Measurements from ENCODE around the gene MTAP.
"Not testable (repeated sequence)": the region's sequence is repeated elsewhere in the genome, so short reads cannot be mapped to it uniquely, and the experiment has no call there.

The MTAP gene

GRCh38 chr9:21945606-21946005 lies 143.2 kb downstream of the MTAP start:
- TF ChIP-seq EZH2phosphoT487 (IDR thresholded peaks at IDR 0.05; ENCODE audit: borderline replicate concordance, low read length) (no peak), CTCF (IDR thresholded peaks at IDR 0.05; ENCODE audit: low read depth, low read length, poor library complexity, severe bottlenecking) (no peak)
- no peak overlapping the region for H3K4me3 ChIP-seq (ENCODE audit: low read length)
- no peaks in the 10 kb centered on the region for H3K9me2 ChIP-seq (replicated peaks; ENCODE audit: control insufficient read depth, low read length)
- H3K4me2 ChIP-seq (ENCODE audit: low read length): no peak overlapping the region
- H3K36me3 ChIP-seq (ENCODE audit: control insufficient read depth, low read length): no peaks in the 10 kb centered on the region
- H4K20me1 ChIP-seq (ENCODE audit: control insufficient read depth, insufficient read depth, low read depth, low read length): no peaks in the 10 kb centered on the region
- no peak overlapping the region for H3K27ac ChIP-seq (ENCODE audit: low read depth, low read length)
- H3K4me1 ChIP-seq (ENCODE audit: control insufficient read depth, low read length): no peaks in the 10 kb centered on the region
- H3K79me2 ChIP-seq (ENCODE audit: control insufficient read depth, low read length): no peaks in the 10 kb centered on the region
- no peaks in the 10 kb centered on the region for H3K27me3 ChIP-seq (ENCODE audit: control insufficient read depth, low read length)
- no peaks in the 10 kb centered on the region for H3K9me3 ChIP-seq (ENCODE audit: control insufficient read depth, insufficient read depth, low read length)
- no peaks in the 10 kb centered on the region for H3F3A ChIP-seq (ENCODE audit: control insufficient read depth, insufficient read depth)

- no peaks in the 10 kb centered on the region for H3F3A ChIP-seq (ENCODE audit: control insufficient read depth, insufficient read depth)
- H3K4me1 ChIP-seq (ENCODE audit: control insufficient read depth, low read length): no peaks in the 10 kb centered on the region
- H3K27me3 ChIP-seq (ENCODE audit: control insufficient read depth, low read length): no peaks in the 10 kb centered on the region
- no peak overlapping the region for H3K4me3 ChIP-seq (ENCODE audit: low read length)
- H3K9me3 ChIP-seq (ENCODE audit: control insufficient read depth, insufficient read depth, low read length): no peaks in the 10 kb centered on the region
- H3K4me2 ChIP-seq (ENCODE audit: low read length): no peak overlapping the region
- no peak overlapping the region for H3K27ac ChIP-seq (ENCODE audit: low read depth, low read length)
- no peaks in the 10 kb centered on the region for H3K9me2 ChIP-seq (replicated peaks; ENCODE audit: control insufficient read depth, low read length)
- TF ChIP-seq EZH2phosphoT487 (IDR thresholded peaks at IDR 0.05; ENCODE audit: borderline replicate concordance, low read length) (no peak), CTCF (IDR thresholded peaks at IDR 0.05; ENCODE audit: low read depth, low read length, poor library complexity, severe bottlenecking) (no peak)
- no peaks in the 10 kb centered on the region for H3K36me3 ChIP-seq (ENCODE audit: control insufficient read depth, low read length)
- H3K79me2 ChIP-seq (ENCODE audit: control insufficient read depth, low read length): no peaks in the 10 kb centered on the region
- no peaks in the 10 kb centered on the region for H4K20me1 ChIP-seq (ENCODE audit: control insufficient read depth, insufficient read depth, low read depth, low read length)
Observed at GRCh38 chr9:21958833-21959232, 156.4 kb downstream of the MTAP start.

GRCh38 chr9:21959268-21959667 lies 156.8 kb downstream of the MTAP start:
- H3K4me3 ChIP-seq (ENCODE audit: low read length); H4K20me1 ChIP-seq (ENCODE audit: control insufficient read depth, insufficient read depth, low read depth, low read length); H3K9me3 ChIP-seq (ENCODE audit: control insufficient read depth, insufficient read depth, low read length); H3K9me2 ChIP-seq (replicated peaks; ENCODE audit: control insufficient read depth, low read length); H3K4me1 ChIP-seq (ENCODE audit: control insufficient read depth, low read length); H3K27me3 ChIP-seq (ENCODE audit: control insufficient read depth, low read length); H3K27ac ChIP-seq (ENCODE audit: low read depth, low read length); H3K4me2 ChIP-seq (ENCODE audit: low read length); H3F3A ChIP-seq (ENCODE audit: control insufficient read depth, insufficient read depth); H3K79me2 ChIP-seq (ENCODE audit: control insufficient read depth, low read length); H3K36me3 ChIP-seq (ENCODE audit: control insufficient read depth, low read length): not testable (repeated sequence)

- Histone ChIP-seq H3K79me2 (ENCODE audit: control insufficient read depth, low read length) (no peaks in the 10 kb centered on the region), H4K20me1 (ENCODE audit: control insufficient read depth, insufficient read depth, low read depth, low read length) (no peaks in the 10 kb centered on the region), H3F3A (ENCODE audit: control insufficient read depth, insufficient read depth) (no peaks in the 10 kb centered on the region), H3K9me2 (replicated peaks; ENCODE audit: control insufficient read depth, low read length) (no peaks in the 10 kb centered on the region), H3K4me1 (ENCODE audit: control insufficient read depth, low read length) (no peaks in the 10 kb centered on the region), H3K9me3 (ENCODE audit: control insufficient read depth, insufficient read depth, low read length) (no peaks in the 10 kb centered on the region), H3K36me3 (ENCODE audit: control insufficient read depth, low read length) (no peaks in the 10 kb centered on the region), H3K27me3 (ENCODE audit: control insufficient read depth, low read length) (no peaks in the 10 kb centered on the region), H3K4me2 (ENCODE audit: low read length) (no peak overlapping the region), H3K4me3 (ENCODE audit: low read length) (no peak overlapping the region), H3K27ac (ENCODE audit: low read depth, low read length) (no peak overlapping the region)
- TF ChIP-seq CTCF (IDR thresholded peaks at IDR 0.05; ENCODE audit: low read depth, low read length, poor library complexity, severe bottlenecking) (no peak), EZH2phosphoT487 (IDR thresholded peaks at IDR 0.05; ENCODE audit: borderline replicate concordance, low read length) (no peak)
Observed at GRCh38 chr9:21961569-21961968, 159.1 kb downstream of the MTAP start.

All from DOHH2 (cell line).